Karpas-422 (cell line): ENCODE results near the gene ACP2. TPM values are rescaled to one million over a fixed set of nuclear protein-coding genes. Genes with fewer than 3 reads are reported as not detected.

Experiments
- DNase-seq: peaks from one replicate; pipeline ENCODE4 v3.0.0-alpha.2; 2015
- H2AFZ ChIP-seq: fragments of 200-600 bp; sonication (generic); 2 replicates; pipeline ENCODE4 v1.6.1; 2014; ENCODE audit warnings: antibody characterized with exemption, low read length, mixed read lengths
- H3K27ac ChIP-seq: fragments of 200-600 bp; sonication (generic); 2 replicates; pipeline ENCODE4 v1.5.1; 2014; ENCODE audit warnings: mild to moderate bottlenecking, low read length, moderate library complexity
- H3K27me3 ChIP-seq: fragments of 200-600 bp; sonication (generic); 2 replicates; pipeline ENCODE4 v1.6.1; 2014; ENCODE audit warnings: low read length, mixed read lengths
- H3K36me3 ChIP-seq: fragments of 200-600 bp; sonication (generic); 2 replicates; pipeline ENCODE4 v1.6.1; 2014; ENCODE audit warnings: low read length, mixed read lengths; ENCODE audit not compliant: insufficient read depth
- H3K4me1 ChIP-seq: fragments of 200-600 bp; sonication (generic); 2 replicates; pipeline ENCODE4 v1.6.1; 2014; ENCODE audit warnings: mild to moderate bottlenecking, low read length, mixed read lengths
- H3K4me2 ChIP-seq: fragments of 200-600 bp; sonication (generic); 2 replicates; pipeline ENCODE4 v1.6.1; 2014; ENCODE audit warnings: low read length, low read depth, mild to moderate bottlenecking; ENCODE audit not compliant: poor library complexity, severe bottlenecking
- H3K4me3 ChIP-seq: fragments of 200-600 bp; sonication (generic); 2 replicates; pipeline ENCODE4 v1.5.1; 2014; ENCODE audit warnings: mild to moderate bottlenecking, antibody characterized with exemption, low read length, mixed read lengths
- H3K79me2 ChIP-seq: fragments of 200-600 bp; sonication (generic); 2 replicates; pipeline ENCODE4 v1.6.1; 2014; ENCODE audit warnings: mild to moderate bottlenecking, low read length, mixed read lengths
- H3K9ac ChIP-seq: fragments of 200-600 bp; sonication (generic); 2 replicates; pipeline ENCODE4 v1.6.0; 2014; ENCODE audit warnings: low read length
- H3K9me2 ChIP-seq: fragments of 200-600 bp; sonication (generic), shearing (Covaris generic); replicated peaks from 2 replicates; pipeline ENCODE4 v1.6.0; 2014; ENCODE audit warnings: mild to moderate bottlenecking, low read length, moderate library complexity; ENCODE audit not compliant: insufficient read depth
- H3K9me3 ChIP-seq: fragments of 300-700, 200-600 bp; sonication (generic); 2 replicates; pipeline ENCODE4 v1.6.1; 2014; ENCODE audit warnings: low read length, mixed read lengths
- H4K20me1 ChIP-seq: fragments of 200-600 bp; sonication (generic); 2 replicates; pipeline ENCODE4 v1.6.1; 2014; ENCODE audit warnings: mild to moderate bottlenecking, antibody characterized with exemption, low read length, low read depth; ENCODE audit not compliant: insufficient read depth
- total RNA-seq: library from RNA; depleted of rRNA; stranded (reverse); fragments of >200 nt; shearing (Covaris generic); gene quantifications from 2 replicates; pipeline ENCODE4 v1.2.3, GENCODE V29; 2014; ENCODE audit warnings: low replicate concordance; rRNA removed

Gene ACP2
- 20.7 and 42.1 TPM in 2 replicates for total RNA-seq

GRCh38 chr11:47248664-47249377 lies at the start of gene ACP2:
Gene ACP2 (minus strand): TSS chr11:47248814. CDS start chr11:47248789, 25 bp downstream.
- Histone ChIP-seq H3K9ac (peak within 1 kb of the TSS; percentile 88), H3K27ac (peak within 1 kb of the TSS; percentile 69), H3K9me3 (no peaks in the 10 kb centered on the region), H4K20me1 (no peaks in the 10 kb centered on the region), H2AFZ (peak within 1 kb of the TSS; percentile 85), H3K27me3 (no peaks in the 10 kb centered on the region), H3K4me3 (peak within 1 kb of the TSS; percentile 88), H3K9me2 (no peaks in the 10 kb centered on the region), H3K79me2 (peaks cover 50% of the 10 kb centered on the region), H3K4me1 (peaks cover 24% of the 10 kb centered on the region), H3K36me3 (no peaks in the 10 kb centered on the region), H3K4me2 (peak within 1 kb of the TSS; percentile 97)
- peak; percentile 96 for DNase-seq

DNA sequence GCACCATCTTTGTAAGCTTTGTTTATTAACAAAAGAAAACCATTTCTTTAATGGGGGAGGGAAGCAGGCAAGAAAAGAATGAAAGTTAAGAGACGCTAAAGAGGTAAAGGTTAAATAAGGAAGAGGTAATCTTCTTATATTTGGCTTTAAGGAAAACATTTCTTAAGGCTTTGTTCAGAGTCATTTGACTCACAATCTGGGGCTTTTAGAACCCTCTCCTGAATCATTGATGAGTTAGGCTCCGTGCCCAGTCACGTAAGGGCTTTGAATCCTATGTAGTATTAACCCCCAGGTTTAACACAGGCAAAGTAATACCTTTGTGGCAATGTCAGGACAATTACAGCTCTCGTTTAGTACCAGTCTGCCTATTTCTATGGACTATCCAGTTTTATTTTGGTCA lies 47.4 kb upstream of the ACP2 start:
- no peak overlapping the region for H3K27ac ChIP-seq
- H3K4me2 ChIP-seq, result no peak overlapping the region
- H4K20me1 ChIP-seq, result no peaks in the 10 kb centered on the region
- H3K9me2 ChIP-seq, result no peaks in the 10 kb centered on the region
- H3K79me2 ChIP-seq, result peaks cover 8% of the 10 kb centered on the region
- no peaks in the 10 kb centered on the region for H3K27me3 ChIP-seq
- H3K4me3 ChIP-seq, result no peak overlapping the region
- DNase-seq, result no peak
- H2AFZ ChIP-seq, result no peak overlapping the region
- no peaks in the 10 kb centered on the region for H3K4me1 ChIP-seq
- peaks cover 73% of the 10 kb centered on the region for H3K36me3 ChIP-seq
- H3K9ac ChIP-seq, result no peak overlapping the region
- H3K9me3 ChIP-seq, result no peaks in the 10 kb centered on the region

DNA sequence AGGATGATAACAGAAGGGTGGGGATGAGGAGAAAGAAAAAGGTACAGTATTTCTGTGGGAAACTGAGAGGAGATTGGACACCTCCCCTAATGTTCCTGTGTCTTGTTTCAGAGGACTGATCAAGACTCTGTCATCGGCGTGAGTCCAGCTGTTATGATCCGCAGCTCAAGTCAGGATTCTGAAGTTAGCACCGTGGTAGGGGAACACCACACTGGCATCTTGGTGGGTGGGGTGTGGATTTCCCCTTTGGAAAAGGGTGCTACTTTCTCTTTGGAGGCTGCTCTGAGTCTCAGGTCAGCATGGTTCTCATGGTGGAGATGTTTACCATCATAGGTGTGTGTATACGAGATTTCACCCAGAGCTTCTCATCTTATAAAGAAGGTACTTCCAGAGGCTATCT lies 46.8 kb upstream of the ACP2 start:
- Histone ChIP-seq H3K9me3 (no peaks in the 10 kb centered on the region), H3K4me3 (no peak overlapping the region), H3K9me2 (no peaks in the 10 kb centered on the region), H3K9ac (no peak overlapping the region), H3K79me2 (peaks cover 8% of the 10 kb centered on the region), H3K4me1 (no peaks in the 10 kb centered on the region), H2AFZ (no peak overlapping the region), H3K36me3 (peaks cover 75% of the 10 kb centered on the region), H3K27ac (no peak overlapping the region), H4K20me1 (no peaks in the 10 kb centered on the region), H3K4me2 (no peak overlapping the region), H3K27me3 (no peaks in the 10 kb centered on the region)
- DNase-seq, result no peak

DNA sequence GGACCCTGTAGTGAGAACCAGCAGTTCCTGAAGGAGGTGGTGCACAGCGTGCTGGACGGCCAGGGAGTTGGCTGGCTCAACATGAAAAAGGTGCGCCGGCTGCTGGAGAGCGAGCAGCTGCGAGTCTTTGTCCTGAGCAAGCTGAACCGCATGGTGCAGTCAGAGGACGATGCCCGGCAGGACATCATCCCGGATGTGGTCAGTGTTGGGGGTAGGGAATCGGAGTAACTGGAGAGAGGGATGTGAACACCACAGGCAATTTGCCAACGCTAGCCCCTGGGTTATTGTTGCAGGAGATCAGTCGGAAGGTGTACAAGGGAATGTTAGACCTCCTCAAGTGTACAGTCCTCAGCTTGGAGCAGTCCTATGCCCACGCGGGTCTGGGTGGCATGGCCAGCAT lies 41.2 kb upstream of the ACP2 start:
- Histone ChIP-seq H3K4me3 (no peak overlapping the region), H2AFZ (no peak overlapping the region), H3K9me3 (no peaks in the 10 kb centered on the region), H3K4me1 (no peaks in the 10 kb centered on the region), H3K9ac (no peak overlapping the region), H3K9me2 (no peaks in the 10 kb centered on the region), H4K20me1 (no peaks in the 10 kb centered on the region), H3K4me2 (no peak overlapping the region), H3K27ac (no peak overlapping the region), H3K27me3 (no peaks in the 10 kb centered on the region), H3K36me3 (peaks cover 51% of the 10 kb centered on the region), H3K79me2 (no peaks in the 10 kb centered on the region)
- no peak for DNase-seq

DNA sequence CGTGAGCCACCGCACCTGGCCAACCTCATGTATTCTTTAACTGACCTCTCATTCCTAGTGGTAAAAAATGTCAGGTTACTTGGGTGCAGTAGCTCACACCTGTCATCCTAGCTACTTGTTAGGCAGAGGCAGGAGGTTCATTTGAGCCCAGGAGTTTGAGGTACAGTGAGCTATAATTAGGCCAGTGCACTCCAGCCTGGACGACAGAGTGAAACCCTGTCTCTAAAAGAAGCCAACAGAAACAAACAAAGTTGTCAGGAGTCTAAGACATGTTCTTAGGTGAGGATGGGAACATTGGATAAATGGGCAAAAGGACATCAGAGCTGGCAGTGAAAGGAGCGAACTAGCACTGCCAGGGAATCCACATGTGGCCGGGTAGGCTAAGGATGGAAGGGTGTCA lies 39.5 kb upstream of the ACP2 start:
- no peak overlapping the region for H3K9ac ChIP-seq
- peaks cover 51% of the 10 kb centered on the region for H3K36me3 ChIP-seq
- no peaks in the 10 kb centered on the region for H4K20me1 ChIP-seq
- H3K4me3 ChIP-seq, result no peak overlapping the region
- H2AFZ ChIP-seq, result no peak overlapping the region
- no peaks in the 10 kb centered on the region for H3K9me2 ChIP-seq
- no peaks in the 10 kb centered on the region for H3K4me1 ChIP-seq
- no peaks in the 10 kb centered on the region for H3K79me2 ChIP-seq
- H3K27ac ChIP-seq, result no peak overlapping the region
- H3K27me3 ChIP-seq, result no peaks in the 10 kb centered on the region
- no peak overlapping the region for H3K4me2 ChIP-seq
- no peaks in the 10 kb centered on the region for H3K9me3 ChIP-seq
- no peak for DNase-seq

- no peak overlapping the region for H3K4me3 ChIP-seq
- H3K27me3 ChIP-seq, result no peaks in the 10 kb centered on the region
- H3K9me3 ChIP-seq, result no peaks in the 10 kb centered on the region
- H3K9ac ChIP-seq, result no peak overlapping the region
- H4K20me1 ChIP-seq, result no peaks in the 10 kb centered on the region
- no peaks in the 10 kb centered on the region for H3K79me2 ChIP-seq
- peaks cover 45% of the 10 kb centered on the region for H3K36me3 ChIP-seq
- no peak overlapping the region for H2AFZ ChIP-seq
- no peaks in the 10 kb centered on the region for H3K9me2 ChIP-seq
- H3K4me1 ChIP-seq, result no peaks in the 10 kb centered on the region
- DNase-seq, result no peak
- no peak overlapping the region for H3K27ac ChIP-seq
- no peak overlapping the region for H3K4me2 ChIP-seq
These were observed 37.6 kb upstream of the ACP2 start for GRCh38 chr11:47285969-47286770.

DNA sequence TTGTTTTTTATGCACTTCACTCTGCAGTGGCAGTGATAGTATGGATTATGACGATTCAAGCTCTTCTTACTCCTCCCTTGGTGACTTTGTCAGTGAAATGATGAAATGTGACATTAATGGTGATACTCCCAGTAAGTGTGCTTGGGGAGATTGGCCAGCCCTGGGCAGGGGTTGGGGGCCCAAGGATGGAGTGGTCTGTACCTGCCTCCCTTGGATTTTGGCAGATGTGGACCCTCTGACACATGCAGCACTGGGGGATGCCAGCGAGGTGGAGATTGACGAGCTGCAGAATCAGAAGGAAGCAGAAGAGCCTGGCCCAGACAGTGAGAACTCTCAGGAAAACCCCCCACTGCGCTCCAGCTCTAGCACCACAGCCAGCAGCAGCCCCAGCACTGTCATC lies 35.5 kb upstream of the ACP2 start:
- Histone ChIP-seq H3K4me2 (no peak overlapping the region), H3K9ac (no peak overlapping the region), H2AFZ (no peak overlapping the region), H3K4me1 (no peaks in the 10 kb centered on the region), H3K27ac (no peak overlapping the region), H3K4me3 (no peak overlapping the region), H3K36me3 (peaks cover 34% of the 10 kb centered on the region), H3K9me2 (no peaks in the 10 kb centered on the region), H4K20me1 (no peaks in the 10 kb centered on the region), H3K27me3 (no peaks in the 10 kb centered on the region), H3K9me3 (no peaks in the 10 kb centered on the region), H3K79me2 (no peaks in the 10 kb centered on the region)
- no peak for DNase-seq

DNA sequence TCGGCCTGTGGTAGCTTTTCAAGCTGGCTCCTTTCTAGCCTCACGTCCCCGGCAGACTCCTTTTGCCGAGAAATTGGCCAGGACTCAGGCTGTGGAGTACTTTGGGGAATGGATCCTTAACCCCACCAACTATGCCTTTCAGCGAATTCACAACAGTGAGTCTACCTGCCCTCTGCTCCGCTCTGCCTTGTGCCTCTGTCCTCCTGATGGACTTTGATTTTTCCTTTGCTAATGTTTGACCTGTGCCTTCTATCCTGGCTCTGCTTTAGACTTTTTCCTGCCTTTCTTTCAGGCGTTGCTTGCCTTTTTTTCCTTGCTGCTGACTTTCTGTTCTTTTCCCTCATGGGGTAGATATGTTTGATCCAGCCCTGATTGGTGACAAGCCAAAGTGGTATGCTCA lies 33.8 kb upstream of the ACP2 start:
- DNase-seq, result no peak
- Histone ChIP-seq H3K27me3 (no peaks in the 10 kb centered on the region), H2AFZ (no peak overlapping the region), H4K20me1 (no peaks in the 10 kb centered on the region), H3K27ac (no peak overlapping the region), H3K79me2 (no peaks in the 10 kb centered on the region), H3K9me2 (no peaks in the 10 kb centered on the region), H3K4me2 (no peak overlapping the region), H3K9ac (no peak overlapping the region), H3K9me3 (no peaks in the 10 kb centered on the region), H3K36me3 (peaks cover 36% of the 10 kb centered on the region), H3K4me3 (no peak overlapping the region), H3K4me1 (no peaks in the 10 kb centered on the region)
